HPDE6-E6E7 (cell line): Measurements from ENCODE around the gene BRINP1.
"Not testable (repeated sequence)": the region's sequence is repeated elsewhere in the genome, so short reads cannot be mapped to it uniquely, and the experiment has no call there.

Experiments
- DNase-seq: peaks from one replicate; pipeline ENCODE4 v3.0.0; 2011; ENCODE audit warnings: missing footprints; ENCODE audit errors: extremely low spot score

The BRINP1 gene

DNA sequence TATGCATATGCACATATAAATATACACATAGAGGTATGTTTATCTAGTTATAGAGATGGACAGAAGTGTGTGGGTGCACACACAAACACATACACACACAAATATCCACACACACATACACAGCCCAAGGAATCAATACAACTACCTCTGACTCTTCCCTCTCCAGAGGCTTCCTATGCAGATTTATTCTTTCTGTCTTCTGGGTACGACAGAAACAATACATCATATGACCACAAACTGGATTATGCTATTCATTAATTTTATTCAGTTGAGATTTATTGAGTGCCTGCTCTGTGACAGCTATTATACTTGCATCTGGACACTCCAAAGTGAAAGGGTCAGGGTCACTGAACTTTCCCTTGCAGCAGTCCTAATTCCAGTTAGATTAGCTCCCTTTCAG, 155.8 kb downstream of the BRINP1 start:
- DNase-seq, result no peak

DNA sequence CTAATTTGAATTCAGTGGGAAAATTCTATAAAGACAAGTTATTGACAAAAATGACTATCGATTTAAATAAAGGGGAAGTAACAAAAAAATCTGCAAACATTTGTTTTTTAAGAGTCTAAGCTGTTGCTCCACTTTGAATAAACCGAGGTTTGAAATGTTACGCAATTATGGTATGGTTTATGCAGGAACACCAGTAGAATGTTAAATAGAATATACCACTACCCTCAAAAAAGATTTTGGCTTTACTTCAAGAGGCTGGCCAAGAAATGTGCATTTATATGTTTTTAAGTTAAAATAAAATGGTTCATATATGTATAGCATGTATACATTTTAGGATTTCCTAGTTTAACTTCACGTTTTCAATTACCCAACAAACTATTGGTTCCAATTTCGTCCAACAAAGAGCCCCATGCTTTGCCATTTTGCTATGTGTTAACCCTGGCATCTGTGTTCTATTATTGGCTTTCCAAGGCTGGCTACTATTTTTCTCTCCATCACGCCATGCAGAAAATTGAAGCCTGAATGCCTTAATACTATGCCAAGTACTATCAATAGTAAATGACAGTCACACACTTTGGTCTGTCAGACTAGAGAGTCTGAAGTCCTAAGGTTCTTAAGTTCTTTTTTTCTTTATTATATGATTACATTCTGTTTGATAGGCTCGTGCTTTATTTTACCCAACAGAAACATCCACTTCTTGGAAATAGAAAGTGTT, 171.2 kb downstream of the BRINP1 start:
- no peak for DNase-seq

DNA sequence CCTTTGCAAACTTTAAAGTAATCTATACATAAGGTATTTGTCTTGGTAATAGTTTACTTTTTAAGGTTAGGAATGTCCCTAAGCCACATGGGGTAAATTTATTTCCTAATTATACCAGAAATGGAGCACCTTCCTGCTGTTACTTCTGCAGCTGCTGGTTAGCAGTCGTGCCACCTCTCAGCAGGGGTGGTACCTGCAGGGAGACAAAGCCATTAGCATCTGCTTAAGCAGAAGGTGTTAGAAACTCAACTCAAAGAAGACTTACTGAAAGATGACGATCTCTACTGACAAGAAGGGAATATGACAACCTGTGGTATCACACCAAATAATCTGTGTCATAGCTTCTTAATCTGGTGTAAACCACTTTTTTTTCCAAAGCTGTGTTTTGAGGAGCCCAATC, 173.7 kb downstream of the BRINP1 start:
- DNase-seq, result no peak

DNA sequence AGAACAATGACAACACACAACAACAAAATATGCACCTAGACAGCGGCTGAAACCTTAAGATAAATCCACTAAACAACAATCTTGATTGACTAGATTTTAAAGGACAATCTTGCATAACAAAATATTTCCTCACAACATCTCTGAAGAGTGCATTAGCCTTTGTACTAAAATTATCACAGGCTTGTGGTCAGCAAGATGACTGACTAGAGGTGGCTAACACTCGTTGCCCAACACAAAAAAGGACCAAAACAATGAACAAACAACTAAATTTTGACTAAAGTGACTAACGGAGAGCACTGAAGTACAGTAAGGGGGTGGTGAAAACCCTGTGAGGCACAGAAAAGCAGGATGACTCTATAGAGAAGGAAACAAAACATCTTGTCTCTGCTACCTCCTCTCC, 183.9 kb downstream of the BRINP1 start:
- no peak for DNase-seq

DNA sequence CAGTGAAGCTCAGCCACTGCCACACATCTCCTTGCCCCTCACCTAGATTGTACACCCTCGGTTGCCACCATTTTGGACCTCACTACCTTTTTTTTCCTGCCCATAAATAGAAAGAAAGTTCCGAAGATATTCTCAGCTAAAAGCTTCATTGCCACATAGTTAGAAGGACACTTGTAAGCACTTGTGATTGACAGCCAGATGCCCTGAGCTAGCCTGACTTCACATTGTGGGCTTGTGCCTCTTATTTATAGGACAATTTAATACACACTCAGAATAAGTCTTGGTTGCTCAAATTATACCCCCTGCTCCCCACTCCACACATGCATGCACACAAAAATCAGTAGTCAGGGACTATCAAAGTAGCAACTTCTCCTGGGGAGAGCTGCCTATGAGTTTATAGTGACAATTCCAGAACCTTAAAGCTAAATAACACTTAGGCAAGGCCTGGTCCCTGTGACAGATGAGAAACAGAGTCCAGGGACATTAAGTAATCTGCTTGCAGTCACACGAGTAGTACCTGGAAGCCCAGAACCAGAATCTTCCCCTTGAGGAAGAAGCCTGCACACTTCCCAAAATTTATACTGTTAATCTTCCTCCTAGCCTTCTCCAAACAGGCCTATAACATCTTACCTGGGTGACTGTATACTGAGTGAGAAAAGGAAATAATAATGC, 184.8 kb downstream of the BRINP1 start:
- DNase-seq, result no peak

DNA sequence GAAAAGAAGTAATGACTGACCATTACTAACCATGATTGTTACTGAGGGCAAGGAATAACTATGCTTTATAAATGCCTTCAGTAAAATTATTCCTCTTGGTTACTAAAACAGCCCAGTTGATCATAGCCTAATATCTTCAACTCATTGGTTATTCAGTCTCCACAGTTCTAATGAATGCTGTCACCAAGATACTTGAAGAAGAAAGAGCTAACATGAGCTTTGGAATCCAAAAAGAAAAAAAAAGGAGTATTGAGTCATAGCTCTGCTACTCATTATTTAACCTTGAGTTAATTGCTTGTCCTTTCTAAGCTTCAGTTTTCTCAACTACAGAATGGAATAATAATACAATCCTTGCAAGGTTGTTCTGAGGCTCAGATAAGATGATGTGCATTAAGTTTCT, 187.7 kb downstream of the BRINP1 start:
- no peak for DNase-seq

DNA sequence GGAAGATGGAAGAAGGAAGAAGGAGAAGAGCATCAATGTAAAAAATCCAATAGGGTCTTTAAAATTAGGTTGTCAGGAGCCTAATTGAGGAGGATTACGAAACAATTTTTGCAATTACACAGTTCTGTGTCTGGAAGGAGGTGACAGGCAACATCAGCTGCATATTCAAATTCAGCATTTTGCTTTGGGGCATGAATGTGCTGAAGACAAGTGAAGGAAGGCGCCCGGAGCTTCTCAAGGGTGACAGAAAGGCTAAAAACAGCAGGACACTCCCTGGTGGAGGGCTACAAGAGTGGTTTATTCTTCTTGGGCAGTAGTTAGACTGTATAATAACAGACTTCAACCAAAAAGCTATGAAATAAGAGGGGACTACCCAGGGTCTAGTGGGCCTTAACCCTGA, 188.3 kb downstream of the BRINP1 start:
- no peak for DNase-seq

DNA sequence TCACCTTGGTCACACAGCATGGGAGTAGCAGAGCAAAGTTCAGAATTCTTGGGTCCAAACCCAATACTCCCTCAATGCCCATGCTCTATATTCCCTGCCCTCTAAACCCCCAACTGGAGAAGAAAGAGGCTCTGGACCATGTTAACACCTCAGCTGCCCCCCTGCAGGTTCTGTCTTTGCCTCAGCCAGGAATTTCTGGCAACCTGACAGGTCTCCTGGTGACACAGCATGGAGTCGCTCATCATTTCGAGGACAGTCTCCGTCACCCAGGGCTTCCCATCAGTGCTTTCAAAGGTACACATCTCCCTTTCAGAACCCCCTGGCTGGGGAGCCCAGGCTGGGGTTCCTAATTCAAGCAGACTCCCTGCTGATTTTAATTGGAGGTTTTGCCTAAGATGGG, 189.5 kb downstream of the BRINP1 start:
- no peak for DNase-seq

DNA sequence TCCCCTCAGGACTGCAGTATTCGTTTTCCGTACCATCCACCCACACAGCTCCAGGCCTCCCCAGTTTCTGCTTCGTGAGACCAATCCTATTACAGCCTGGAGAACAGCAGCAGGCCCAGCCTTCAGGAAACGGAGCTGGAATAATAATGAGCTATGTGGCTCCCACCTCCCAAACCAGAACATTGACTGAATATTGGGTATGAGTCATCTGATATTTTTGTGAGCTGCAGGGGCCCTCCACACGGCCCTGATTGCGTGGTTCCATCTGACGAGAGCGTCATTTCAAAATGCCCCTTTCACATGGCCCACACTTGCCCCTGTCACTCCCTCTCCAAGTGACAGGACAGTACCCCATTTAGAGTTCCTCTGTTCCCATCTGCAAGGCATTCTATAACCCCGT, 192.0 kb downstream of the BRINP1 start:
- no peak for DNase-seq

DNA sequence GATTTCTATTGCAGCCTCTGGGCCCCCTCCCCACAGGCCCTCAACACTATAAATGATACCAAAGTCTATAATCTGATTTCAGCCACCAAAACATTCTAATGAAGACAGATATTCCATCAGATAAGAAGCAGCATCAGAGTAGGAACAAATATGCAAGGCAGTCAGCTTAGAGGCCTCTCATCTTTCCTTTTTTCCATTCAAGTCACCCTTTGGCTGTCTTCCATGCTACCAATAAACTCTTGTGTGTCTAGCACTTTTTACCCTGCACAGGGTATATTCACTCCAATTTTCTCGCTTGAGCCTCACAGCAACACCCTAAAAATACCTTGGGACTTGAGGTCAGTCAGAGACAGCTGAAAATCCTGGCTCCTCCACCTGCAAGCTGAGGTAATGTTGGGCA, 193.7 kb downstream of the BRINP1 start:
- DNase-seq, result no peak

DNA sequence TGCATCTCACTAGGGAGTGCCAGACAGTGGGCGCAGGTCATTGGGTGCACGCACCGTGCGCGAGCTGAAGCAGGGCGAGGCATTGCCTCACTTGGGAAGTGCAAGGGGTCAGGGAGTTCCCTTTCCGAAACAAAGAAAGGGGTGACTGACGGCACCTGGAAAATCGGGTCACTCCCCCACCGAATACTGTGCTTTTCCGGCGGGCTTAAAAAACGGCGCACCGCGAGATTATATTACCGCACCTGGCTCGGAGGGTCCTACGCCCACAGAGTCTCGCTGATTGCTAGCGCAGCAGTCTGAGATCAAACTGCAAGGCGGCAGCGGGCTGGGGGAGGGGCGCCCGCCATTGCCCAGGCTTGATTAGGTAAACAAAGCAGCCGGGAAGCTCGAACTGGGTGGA, 200.0 kb downstream of the BRINP1 start:
- not testable (repeated sequence) for DNase-seq

DNA sequence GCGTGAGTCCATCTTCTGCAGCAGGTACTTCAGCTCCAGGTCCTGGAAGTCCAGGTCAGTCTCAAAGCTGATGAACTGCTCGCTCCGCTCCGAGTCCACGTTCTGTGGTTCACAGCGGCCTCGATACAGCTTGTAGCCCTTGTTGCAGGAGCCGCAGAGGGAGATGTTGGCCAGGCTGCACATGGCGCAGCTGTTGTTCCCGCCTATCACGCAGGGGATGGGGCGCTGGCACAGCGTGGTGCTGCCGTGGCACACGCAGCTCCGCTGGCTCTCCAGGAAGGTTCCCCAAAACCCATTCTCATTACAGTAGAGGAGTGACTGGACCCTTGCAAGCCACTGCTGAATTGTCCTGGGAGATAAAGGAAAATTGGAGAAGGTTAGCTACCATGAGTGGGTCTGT, 201.4 kb downstream of the BRINP1 start:
- DNase-seq, result no peak

DNA sequence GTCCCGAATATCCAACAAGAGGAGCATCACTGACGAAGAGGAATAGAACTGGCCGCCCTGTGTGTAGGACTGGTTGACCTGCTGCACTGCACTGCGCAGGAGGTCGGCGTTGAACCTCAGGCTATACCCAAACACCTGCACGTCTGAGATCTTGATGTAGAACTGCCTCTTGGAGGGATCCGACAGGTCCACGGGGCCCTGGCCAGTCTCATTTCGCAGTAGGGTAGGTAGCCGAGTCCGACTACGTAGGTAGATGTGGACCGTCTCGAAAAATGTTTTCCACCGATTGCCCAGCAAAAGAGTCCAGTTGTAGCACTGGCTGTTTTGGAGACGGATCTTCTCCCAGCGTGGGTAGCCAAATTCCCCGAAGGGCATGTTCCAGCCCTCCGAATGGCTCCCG, 202.0 kb downstream of the BRINP1 start:
- DNase-seq, result no peak

DNA sequence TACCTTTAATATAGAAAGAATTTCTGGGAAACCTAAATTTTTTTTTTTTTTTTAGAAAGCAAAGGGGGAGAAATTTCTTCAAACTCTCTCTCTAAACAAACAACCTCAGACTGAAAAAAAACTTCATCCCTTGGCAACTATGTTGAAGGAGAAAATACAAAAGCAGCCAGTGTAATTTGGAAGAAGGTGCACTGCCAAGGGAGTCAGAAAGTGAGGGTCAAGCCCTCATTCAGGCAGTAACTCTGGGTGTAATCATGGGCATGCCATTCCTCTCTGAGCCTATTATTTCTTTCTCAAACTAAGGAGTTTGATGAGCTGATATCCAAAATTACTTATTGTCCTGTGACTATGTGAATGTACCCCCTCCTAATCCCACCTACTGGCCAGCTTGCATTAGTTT, 203.1 kb downstream of the BRINP1 start:
- DNase-seq, result no peak

DNA sequence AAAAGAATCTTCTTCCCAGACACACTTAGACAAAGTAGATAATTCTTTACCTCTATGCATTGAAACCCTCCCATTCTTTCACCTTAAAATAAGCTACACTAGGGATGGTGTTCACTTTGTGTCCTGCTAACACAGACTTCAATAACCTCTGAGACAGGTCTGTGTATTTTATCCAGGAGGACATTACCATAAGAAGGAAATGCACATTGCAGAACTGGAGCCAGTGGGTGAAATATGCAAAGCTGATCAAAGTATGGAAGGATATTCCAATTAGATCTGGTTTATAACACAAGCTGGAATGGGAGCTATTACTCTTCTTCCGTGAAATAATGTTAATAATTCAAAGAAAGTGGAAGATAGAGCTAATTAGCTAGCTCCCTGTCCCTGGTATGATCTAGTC, 204.1 kb downstream of the BRINP1 start:
- no peak for DNase-seq

DNA sequence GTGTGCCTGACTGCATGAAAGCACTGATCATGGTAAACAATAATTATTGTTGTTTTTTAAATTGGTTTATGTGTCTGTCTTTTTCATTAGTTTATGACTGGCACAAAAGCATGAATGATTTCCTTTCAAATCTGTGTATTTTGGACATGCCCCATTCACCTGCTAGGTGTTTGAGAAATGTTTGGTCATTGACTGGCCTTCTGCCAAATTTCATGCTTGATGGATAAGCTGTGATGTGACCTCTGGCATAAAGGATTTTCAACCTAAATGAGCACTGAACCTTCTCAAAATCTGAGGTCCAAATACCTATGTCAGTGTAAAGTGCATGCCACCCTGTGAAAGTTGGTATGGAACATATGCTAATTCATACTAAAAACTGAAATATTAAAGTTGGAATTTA, 204.5 kb downstream of the BRINP1 start:
- DNase-seq, result no peak

DNA sequence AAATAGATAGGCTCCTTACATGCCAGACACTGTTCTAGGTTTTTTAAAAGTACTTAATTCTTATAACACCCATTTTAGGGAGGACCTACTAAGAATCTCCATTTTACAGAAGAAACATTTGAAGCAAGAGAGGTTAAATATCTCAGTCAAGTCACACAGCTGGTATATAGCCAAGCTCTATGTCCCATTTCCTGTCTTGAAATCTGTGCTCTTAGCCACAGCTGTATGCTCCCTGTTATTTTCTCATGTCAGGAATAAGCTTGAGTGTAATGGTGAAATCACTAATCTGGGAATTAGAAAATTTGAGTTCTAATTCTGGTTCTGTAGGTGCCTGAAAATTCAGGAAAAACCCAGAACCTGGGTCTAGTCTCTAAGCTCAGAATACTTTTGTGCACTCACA, 208.7 kb downstream of the BRINP1 start:
- no peak for DNase-seq

DNA sequence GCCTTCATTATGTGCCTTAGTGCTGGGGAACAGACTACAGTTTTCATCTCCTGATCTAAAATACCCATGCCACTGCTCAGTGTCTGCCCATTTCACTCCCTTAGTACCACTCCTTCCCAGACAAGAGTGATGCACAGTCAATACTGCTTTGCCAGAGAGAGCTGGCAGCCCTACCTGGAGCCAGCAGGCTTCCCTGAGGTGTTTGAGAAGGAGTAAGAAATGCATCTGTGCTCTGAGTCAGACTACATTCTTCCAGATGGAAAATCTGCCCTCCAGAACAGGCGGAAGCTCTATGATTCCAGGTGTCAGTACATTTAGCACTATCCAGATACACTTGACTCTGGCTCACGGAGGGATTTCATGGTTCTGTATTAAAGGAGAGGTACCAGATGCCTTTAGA, 209.8 kb downstream of the BRINP1 start:
- no peak for DNase-seq

DNA sequence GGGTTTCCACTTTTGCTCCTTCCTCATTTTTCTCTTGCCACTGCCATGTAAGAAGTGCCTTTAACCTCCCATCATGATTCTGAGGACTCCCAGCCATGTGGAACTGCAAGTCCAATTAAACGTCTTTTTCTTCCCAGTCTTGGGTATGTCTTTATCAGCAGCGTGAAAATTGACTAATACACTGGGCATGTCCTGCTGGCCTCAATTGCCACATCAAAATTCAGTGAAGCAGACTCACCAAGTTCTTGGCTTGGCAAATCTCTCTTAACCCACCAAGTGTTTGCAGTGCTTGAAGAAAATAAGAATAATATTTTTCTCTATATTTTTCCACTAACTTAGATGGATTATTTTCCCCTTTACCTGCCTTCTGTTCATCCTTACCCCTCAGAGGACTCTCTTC, 212.0 kb downstream of the BRINP1 start:
- DNase-seq, result no peak

DNA sequence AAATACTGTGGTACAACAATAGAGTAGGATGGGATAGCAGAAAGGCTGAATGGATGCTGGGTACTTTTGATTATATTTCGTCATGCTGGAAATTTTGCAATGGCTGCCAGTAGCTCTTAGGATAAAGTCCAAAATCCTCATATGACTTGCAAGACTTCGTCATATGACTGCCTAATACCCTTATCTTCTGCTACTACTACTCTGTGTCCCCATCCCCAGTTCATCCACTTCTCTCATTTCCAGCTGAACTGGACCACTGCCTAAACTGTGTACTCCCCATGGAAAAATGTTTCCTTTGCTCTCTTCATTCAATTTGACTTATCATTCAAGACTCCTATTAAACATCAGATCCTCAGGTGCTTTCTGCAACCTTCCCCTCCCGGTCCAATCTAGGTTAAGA, 212.9 kb downstream of the BRINP1 start:
- DNase-seq, result no peak

DNA sequence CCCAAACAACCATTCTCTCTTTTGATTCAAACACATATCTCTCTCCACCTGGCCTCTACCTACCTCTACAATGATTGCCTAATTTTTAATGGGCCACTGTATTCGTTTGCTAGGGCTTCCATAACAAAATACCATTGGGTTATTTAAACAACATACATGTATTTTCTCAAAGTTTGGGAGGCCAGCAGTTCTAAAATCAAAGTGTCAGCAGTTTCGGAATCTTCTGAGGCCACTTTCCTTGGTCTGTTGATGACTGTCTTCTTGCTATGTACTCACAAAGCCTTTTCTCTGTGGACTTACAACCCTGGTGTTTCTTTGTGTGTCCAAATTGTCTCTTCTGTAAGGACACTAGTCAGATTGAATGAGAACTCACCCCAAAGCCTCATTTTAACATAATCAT, 214.7 kb downstream of the BRINP1 start:
- DNase-seq, result no peak

DNA sequence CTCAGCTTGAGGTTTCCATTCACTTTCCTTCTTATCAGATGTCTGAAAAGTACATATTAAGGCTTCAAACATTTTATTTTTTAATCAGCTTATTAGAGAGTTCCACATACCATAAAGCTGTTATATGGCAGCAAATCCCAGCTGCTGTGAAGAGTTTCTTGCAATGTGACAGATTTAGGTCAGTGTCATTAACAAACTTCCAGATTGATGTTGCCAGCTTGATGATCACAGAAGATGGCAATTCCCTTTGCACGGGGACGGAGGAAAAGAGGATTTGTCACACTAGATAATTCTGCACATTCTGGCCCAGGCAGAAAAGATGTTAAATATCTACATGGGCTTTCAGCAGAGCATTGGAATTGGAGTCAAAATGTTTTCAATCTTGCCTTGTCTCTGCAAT, 215.8 kb downstream of the BRINP1 start:
- no peak for DNase-seq

DNA sequence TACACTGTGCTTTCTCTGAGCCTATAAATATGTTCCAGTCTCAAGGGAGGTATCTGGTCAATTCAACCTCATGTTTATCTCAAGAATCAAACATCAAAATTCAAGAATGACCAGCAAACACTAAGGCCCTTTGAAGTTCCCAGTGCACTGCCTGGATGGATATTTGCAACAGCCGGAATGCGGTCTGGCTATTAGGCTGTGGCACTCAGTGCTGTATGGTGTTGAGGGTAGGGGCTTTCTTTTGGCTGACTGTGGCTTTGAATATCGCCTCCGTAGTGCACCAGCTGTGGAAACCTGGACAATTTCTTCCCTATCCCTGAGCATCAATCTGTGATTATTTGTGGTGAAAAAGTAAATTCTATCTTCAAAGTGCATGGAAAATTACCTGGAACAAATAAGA, 220.4 kb downstream of the BRINP1 start:
- DNase-seq, result no peak

DNA sequence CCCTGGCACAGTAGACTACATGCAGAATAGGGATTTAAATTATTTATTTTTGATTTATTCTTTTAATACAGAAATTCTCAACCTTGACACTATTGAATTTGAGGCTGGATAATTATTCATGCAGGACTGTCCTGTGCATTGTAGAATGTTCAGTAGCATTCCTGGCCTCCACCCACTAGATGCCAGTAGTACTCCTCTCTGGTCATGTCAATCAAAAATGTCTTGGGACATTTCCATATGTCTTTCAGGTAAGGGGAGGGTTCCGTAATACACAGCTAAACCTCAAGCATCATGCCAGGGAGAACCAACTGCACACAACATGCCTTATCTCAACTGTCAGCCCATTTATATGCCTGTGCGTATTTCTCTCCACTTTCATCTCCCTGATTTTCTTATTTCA, 231.8 kb downstream of the BRINP1 start:
- no peak for DNase-seq
